Measurements from ENCODE around the gene CNTRL.

- no peak for TF ChIP-seq POLR2A (IDR thresholded peaks at IDR 0.05; ENCODE audit: extremely low read depth, insufficient read length)
- TF ChIP-seq CTCF (IDR thresholded peaks at IDR 0.05; ENCODE audit: low read depth, low read length) = no peak
These were observed 24.4 kb upstream of the CNTRL start, which contains the start of gene C5 for GRCh38 chr9:121050128-121050988.

Measured in NB4 (cell line).